ENCODE results near the gene GPRC5C. TPM values are rescaled to one million over a fixed set of nuclear protein-coding genes. Genes with fewer than 3 reads are reported as not detected.

GPRC5C gene
- total and polyA plus RNA-seq, 2 of the 13 experiments (the other 11 are each of a cell fraction or from before 2014, with no cell fraction given): 85.6 to 300 TPM

DNA sequence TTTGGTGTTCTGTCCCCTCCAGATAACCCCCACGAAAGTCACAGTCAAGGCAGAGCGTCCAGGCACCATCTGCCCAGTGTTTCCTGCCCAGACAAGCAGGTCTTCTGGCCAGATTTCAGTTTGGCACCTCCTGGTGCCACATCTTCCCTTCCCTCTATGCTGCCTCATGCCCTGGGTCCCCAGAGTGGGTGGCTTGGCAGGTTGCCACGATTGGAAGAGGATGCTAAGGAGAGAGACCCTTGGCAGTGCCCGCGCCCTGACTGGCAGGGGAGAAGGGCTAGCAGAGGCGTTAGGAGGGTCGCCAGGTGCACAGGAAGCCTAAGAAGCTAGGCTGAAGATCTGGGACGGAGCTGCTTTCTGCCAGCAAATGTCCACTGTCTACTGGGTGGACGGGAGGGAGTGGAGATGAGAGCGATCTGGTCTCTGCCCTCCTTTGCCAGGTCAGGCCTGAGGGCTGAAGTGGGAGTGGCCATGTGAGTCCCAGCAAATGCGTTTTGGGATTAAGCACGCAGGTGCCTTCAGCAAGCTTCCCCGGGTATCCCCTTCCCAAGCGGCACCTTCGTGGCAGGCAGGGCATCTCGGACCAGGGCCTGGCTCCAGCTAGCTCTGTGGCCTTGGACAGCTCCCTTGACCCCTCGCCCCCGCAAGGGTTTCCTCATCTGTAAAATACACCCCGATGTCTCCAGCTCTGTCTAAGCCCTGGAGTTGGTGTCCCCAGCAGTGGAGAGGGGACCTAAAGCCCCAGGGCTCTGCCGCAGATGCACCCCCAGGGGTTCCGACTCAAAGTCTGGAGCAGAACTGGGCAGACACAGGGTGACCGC, 21.2 kb downstream of the GPRC5C start (continued):
- TF ChIP-seq ZSCAN12 (CRISPR knock-in tag; IDR thresholded peaks at IDR 0.05) (no peak), HOXA5 (CRISPR knock-in tag; IDR thresholded peaks at IDR 0.05) (no peak), ZNF83 (CRISPR knock-in tag; IDR thresholded peaks at IDR 0.05; ENCODE audit: borderline replicate concordance) (no peak), TP53 (CRISPR knock-in tag; conservative IDR thresholded peaks at IDR 0.05) (no peak), ZNF263 (CRISPR knock-in tag; IDR thresholded peaks at IDR 0.05) (no peak), ZNF644 (CRISPR knock-in tag; IDR thresholded peaks at IDR 0.05; ENCODE audit: low read depth) (0 out of 2 replicates have a peak, but pooled peaks have one; percentile 38), ZFAT (CRISPR knock-in tag; conservative IDR thresholded peaks at IDR 0.05) (no peak), NFE2L1 (CRISPR knock-in tag; IDR thresholded peaks at IDR 0.05; ENCODE audit: borderline replicate concordance) (no peak), ZNF382 (CRISPR knock-in tag; IDR thresholded peaks at IDR 0.05; ENCODE audit: borderline replicate concordance) (no peak), ZNF782 (CRISPR knock-in tag; IDR thresholded peaks at IDR 0.05; ENCODE audit: borderline replicate concordance) (no peak), ZNF564 (CRISPR knock-in tag; IDR thresholded peaks at IDR 0.05) (no peak), KDM2A (CRISPR knock-in tag; IDR thresholded peaks at IDR 0.05; ENCODE audit: borderline replicate concordance, low read depth) (peak; percentile 20; the same call in 1 of the 2 replicates), RBFOX2 (IDR thresholded peaks at IDR 0.05; ENCODE audit: low read depth, low read length) (no peak), ZNF607 (CRISPR knock-in tag; IDR thresholded peaks at IDR 0.05; ENCODE audit: borderline replicate concordance) (no peak), KAT8 (CRISPR knock-in tag; IDR thresholded peaks at IDR 0.05) (0 out of 2 replicates have a peak, but pooled peaks have one; percentile 16), ZFP36 (IDR thresholded peaks at IDR 0.05; ENCODE audit: borderline replicate concordance, low read depth, low read length, partially characterized antibody) (no peak), HNF4G (IDR thresholded peaks at IDR 0.05; ENCODE audit: borderline replicate concordance, low read depth, low read length) (no peak), HNF4G (CRISPR knock-in tag; IDR thresholded peaks at IDR 0.05; ENCODE audit: borderline replicate concordance, low read depth) (0 out of 2 replicates have a peak, but pooled peaks have one; percentile 2), ZNF737 (CRISPR knock-in tag; IDR thresholded peaks at IDR 0.05; ENCODE audit: borderline replicate concordance) (no peak; the same call in 1 of the 2 replicates)
- TF ChIP-seq, protein P1, sequence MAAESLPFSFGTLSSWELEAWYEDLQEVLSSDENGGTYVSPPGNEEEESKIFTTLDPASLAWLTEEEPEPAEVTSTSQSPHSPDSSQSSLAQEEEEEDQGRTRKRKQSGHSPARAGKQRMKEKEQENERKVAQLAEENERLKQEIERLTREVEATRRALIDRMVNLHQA (CRISPR knock-in tag; IDR thresholded peaks at IDR 0.05): no peak
- TF ChIP-seq, protein P2, sequence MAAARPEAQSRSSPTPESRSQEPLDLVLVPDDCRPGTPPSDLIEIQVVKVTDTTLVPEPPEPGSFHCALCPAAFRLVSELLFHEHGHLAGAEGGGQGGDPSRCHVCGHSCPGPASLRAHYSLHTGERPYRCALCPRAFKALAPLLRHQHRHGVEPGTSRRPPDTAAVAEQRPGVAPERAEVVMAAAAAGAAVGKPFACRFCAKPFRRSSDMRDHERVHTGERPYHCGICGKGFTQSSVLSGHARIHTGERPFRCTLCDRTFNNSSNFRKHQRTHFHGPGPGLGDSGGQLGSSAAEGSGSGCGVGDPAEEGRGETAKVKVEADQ (CRISPR knock-in tag; IDR thresholded peaks at IDR 0.05; ENCODE audit: borderline replicate concordance): no peak
- TF ChIP-seq, protein P3, sequence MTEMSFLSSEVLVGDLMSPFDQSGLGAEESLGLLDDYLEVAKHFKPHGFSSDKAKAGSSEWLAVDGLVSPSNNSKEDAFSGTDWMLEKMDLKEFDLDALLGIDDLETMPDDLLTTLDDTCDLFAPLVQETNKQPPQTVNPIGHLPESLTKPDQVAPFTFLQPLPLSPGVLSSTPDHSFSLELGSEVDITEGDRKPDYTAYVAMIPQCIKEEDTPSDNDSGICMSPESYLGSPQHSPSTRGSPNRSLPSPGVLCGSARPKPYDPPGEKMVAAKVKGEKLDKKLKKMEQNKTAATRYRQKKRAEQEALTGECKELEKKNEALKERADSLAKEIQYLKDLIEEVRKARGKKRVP (CRISPR knock-in tag; IDR thresholded peaks at IDR 0.05): no peak
- TF ChIP-seq, protein P4, sequence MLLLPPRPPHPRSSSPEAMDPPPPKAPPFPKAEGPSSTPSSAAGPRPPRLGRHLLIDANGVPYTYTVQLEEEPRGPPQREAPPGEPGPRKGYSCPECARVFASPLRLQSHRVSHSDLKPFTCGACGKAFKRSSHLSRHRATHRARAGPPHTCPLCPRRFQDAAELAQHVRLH (CRISPR knock-in tag; IDR thresholded peaks at IDR 0.05; ENCODE audit: borderline replicate concordance, low read depth): 0 out of 2 replicates have a peak, but pooled peaks have one; percentile 23
- TF ChIP-seq, protein P5, sequence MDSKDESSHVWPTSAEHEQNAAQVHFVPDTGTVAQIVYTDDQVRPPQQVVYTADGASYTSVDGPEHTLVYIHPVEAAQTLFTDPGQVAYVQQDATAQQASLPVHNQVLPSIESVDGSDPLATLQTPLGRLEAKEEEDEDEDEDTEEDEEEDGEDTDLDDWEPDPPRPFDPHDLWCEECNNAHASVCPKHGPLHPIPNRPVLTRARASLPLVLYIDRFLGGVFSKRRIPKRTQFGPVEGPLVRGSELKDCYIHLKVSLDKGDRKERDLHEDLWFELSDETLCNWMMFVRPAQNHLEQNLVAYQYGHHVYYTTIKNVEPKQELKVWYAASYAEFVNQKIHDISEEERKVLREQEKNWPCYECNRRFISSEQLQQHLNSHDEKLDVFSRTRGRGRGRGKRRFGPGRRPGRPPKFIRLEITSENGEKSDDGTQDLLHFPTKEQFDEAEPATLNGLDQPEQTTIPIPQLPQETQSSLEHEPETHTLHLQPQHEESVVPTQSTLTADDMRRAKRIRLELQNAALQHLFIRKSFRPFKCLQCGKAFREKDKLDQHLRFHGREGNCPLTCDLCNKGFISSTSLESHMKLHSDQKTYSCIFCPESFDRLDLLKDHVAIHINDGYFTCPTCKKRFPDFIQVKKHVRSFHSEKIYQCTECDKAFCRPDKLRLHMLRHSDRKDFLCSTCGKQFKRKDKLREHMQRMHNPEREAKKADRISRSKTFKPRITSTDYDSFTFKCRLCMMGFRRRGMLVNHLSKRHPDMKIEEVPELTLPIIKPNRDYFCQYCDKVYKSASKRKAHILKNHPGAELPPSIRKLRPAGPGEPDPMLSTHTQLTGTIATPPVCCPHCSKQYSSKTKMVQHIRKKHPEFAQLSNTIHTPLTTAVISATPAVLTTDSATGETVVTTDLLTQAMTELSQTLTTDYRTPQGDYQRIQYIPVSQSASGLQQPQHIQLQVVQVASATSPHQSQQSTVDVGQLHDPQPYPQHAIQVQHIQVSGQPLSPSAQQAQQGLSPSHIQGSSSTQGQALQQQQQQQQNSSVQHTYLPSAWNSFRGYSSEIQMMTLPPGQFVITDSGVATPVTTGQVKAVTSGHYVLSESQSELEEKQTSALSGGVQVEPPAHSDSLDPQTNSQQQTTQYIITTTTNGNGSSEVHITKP (CRISPR knock-in tag; IDR thresholded peaks at IDR 0.05; ENCODE audit: low read depth): no peak

All from HepG2 (cell line).